ENCODE data around the gene HOXA13. TPM values are rescaled to one million over a fixed set of nuclear protein-coding genes. Genes with fewer than 3 reads are reported as not detected.

The HOXA13 gene
- total RNA-seq, 2 donors from 2014 or later = not detected

DNA sequence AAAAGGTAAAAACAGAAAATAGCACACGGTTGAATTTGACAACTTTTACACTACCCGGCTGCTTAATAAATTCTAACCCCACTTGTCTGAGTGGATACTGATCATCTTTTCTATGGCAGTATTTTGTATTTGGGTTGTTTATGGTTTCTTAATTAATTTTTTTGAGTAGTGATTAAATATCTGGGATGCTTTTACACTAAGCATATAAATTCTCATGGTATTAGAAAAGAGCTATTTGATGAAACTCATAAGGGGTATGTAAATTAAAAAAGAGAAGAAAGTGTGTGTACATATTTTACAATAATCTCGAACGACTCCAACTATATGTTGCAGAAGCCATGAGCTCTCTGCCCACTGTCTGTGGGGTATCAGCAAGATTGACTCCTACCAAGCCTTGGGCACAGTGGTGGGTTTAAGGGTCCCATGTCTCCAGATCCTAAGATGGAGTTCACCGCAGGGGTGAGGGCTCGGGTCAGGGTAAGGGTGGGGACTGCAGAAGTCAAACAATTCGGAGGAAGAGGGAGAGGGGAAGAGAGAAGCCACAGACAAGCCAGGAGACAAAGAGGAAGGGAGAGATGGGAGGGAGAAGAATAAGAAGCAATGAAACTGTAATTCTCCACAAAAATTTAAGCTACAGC lies 7.6 kb upstream of the HOXA13 start:
- Mint-ChIP-seq H3K27me3 (ENCODE audit: insufficient read depth) (peaks cover 100% of the 10 kb centered on the region), H3K9me3 (no peaks in the 10 kb centered on the region), H3K27ac (no peak overlapping the region), H3K36me3 (ENCODE audit: low read depth) (no peaks in the 10 kb centered on the region), H3K4me3 (no peak overlapping the region), H3K4me1 (peaks cover 10% of the 10 kb centered on the region)
- 34 to 53% methylated on average over 3 to 7 of the region's 7 CpGs for WGBS, 2 experiments (ENCODE audit: insufficient coverage in 1 of 2, insufficient read length in 1 of 2)
- no peaks in the 10 kb centered on the region for H3K36me3 ChIP-seq (ENCODE audit: control insufficient read depth, insufficient read depth, low read length)
- DNase-seq = no peak
- H3K27ac ChIP-seq (ENCODE audit: low read depth, low read length) = no peak overlapping the region
- peaks cover 4% of the 10 kb centered on the region for H3K4me1 ChIP-seq (ENCODE audit: control insufficient read depth, insufficient read depth, low read length)
- H3K27me3 ChIP-seq (ENCODE audit: control insufficient read depth, insufficient read depth, low read length, poor library complexity, severe bottlenecking) = peaks cover 100% of the 10 kb centered on the region
- TF ChIP-seq, protein P1, sequence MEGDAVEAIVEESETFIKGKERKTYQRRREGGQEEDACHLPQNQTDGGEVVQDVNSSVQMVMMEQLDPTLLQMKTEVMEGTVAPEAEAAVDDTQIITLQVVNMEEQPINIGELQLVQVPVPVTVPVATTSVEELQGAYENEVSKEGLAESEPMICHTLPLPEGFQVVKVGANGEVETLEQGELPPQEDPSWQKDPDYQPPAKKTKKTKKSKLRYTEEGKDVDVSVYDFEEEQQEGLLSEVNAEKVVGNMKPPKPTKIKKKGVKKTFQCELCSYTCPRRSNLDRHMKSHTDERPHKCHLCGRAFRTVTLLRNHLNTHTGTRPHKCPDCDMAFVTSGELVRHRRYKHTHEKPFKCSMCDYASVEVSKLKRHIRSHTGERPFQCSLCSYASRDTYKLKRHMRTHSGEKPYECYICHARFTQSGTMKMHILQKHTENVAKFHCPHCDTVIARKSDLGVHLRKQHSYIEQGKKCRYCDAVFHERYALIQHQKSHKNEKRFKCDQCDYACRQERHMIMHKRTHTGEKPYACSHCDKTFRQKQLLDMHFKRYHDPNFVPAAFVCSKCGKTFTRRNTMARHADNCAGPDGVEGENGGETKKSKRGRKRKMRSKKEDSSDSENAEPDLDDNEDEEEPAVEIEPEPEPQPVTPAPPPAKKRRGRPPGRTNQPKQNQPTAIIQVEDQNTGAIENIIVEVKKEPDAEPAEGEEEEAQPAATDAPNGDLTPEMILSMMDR (conservative IDR thresholded peaks at IDR 0.05) = no peak
- H3K9me3 ChIP-seq (ENCODE audit: control insufficient read depth, low read length) = no peaks in the 10 kb centered on the region
- H3K9ac ChIP-seq (ENCODE audit: extremely low read depth, low read length, poor library complexity, severe bottlenecking) = no peak overlapping the region
- no peak overlapping the region for H3K4me3 ChIP-seq (ENCODE audit: low read length)

DNA sequence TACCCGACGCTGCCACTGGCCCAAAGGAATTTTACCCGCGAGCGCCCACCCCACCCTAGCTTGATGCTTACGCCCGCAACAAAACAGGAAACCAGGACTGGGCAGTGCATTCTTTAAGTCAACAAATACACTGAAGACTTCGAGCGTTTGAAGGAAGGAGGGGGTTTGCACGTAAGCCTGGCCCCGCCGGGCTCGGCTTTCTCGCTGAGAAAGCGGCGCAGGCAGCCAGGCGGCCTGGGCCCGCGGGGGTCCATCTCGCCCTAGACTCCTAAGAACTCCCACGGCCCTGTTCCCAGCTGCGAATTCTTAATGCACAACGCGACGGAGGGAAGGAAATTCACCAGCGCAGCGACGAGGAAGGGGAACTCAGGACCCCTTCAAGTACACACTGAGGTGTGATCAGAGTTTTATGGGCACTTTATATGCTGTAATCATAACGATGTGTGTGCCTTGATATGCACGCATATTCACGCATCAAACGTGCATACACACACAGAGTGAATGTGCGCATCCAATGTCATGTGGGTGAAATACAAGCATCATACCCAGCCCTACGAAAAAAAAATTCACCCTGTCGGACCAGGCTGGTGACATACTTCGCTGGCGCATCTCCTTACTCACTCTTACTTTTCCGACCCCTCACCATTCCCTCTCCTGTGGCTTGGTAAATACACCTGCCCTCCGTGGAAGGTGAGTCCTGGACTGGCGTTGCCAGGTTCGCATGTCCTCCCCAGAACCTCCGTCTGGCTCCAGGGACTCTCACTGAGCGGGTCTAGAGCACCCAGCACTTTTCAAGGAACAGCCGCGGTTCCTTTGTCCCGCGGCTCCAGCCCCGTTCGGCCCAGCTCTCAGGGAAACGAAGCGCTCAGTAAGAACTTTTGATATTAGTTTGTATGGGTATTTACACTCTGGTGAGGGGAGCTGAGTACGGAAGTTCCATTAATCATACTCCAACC lies 5.7 kb upstream of the HOXA13 start:
- Histone ChIP-seq H3K9ac (ENCODE audit: extremely low read depth, low read length, poor library complexity, severe bottlenecking) (no peak overlapping the region), H3K27ac (ENCODE audit: low read depth, low read length) (no peak overlapping the region), H3K9me3 (ENCODE audit: control insufficient read depth, low read length) (no peaks in the 10 kb centered on the region), H3K27me3 (ENCODE audit: control insufficient read depth, insufficient read depth, low read length, poor library complexity, severe bottlenecking) (peaks cover 100% of the 10 kb centered on the region), H3K4me1 (ENCODE audit: control insufficient read depth, insufficient read depth, low read length) (peaks cover 4% of the 10 kb centered on the region), H3K36me3 (ENCODE audit: control insufficient read depth, insufficient read depth, low read length) (no peaks in the 10 kb centered on the region), H3K4me3 (ENCODE audit: low read length) (peak overlapping the region; percentile 1)
- H3K36me3 Mint-ChIP-seq (ENCODE audit: low read depth) = no peaks in the 10 kb centered on the region
- DNase-seq = peak; percentile 68
- no peaks in the 10 kb centered on the region for H3K9me3 Mint-ChIP-seq
- H3K27me3 Mint-ChIP-seq (ENCODE audit: insufficient read depth) = peaks cover 100% of the 10 kb centered on the region
- H3K4me1 Mint-ChIP-seq = peaks cover 12% of the 10 kb centered on the region
- H3K27ac Mint-ChIP-seq = no peak overlapping the region
- TF ChIP-seq, protein P1 (conservative IDR thresholded peaks at IDR 0.05) = no peak
- H3K4me3 Mint-ChIP-seq = peak overlapping the region; percentile 30
- 1 to 3% methylated on average over 28 to 52 of the region's 52 CpGs for WGBS, 2 experiments (ENCODE audit: insufficient coverage in 1 of 2, insufficient read length in 1 of 2)

DNA sequence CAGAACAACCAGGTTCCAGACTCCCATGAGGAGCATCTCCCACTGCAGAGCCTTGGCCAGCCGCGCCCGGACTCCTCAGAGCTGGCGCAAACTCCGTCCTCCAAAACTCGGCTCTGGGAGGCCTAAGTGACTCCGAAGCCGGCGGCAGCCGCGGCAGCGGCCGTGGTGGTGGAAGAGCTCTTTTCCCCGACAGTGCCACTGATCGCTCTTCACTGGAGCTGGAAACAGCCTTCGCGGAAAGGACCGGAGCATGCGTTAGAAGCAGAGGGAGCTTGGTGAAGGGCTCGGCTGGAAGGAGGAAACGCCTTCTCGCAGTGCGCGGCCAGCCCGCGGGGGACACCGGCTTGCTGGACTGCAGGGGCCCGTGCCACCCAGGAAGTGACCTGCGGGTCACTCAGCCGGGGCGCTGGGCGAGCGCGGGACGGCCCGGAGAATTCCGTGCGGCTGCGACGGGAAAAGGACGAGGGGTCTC lies 5.0 kb upstream of the HOXA13 start:
- Histone ChIP-seq H3K9me3 (ENCODE audit: control insufficient read depth, low read length) (no peaks in the 10 kb centered on the region), H3K4me3 (ENCODE audit: low read length) (peak overlapping the region; percentile 1), H3K9ac (ENCODE audit: extremely low read depth, low read length, poor library complexity, severe bottlenecking) (no peak overlapping the region), H3K27ac (ENCODE audit: low read depth, low read length) (no peak overlapping the region), H3K4me1 (ENCODE audit: control insufficient read depth, insufficient read depth, low read length) (peaks cover 4% of the 10 kb centered on the region), H3K27me3 (ENCODE audit: control insufficient read depth, insufficient read depth, low read length, poor library complexity, severe bottlenecking) (peaks cover 100% of the 10 kb centered on the region), H3K36me3 (ENCODE audit: control insufficient read depth, insufficient read depth, low read length) (no peaks in the 10 kb centered on the region)
- Mint-ChIP-seq H3K27me3 (ENCODE audit: insufficient read depth) (peaks cover 98% of the 10 kb centered on the region), H3K4me3 (peak overlapping the region; percentile 30), H3K36me3 (ENCODE audit: low read depth) (no peaks in the 10 kb centered on the region), H3K4me1 (peaks cover 13% of the 10 kb centered on the region), H3K9me3 (no peaks in the 10 kb centered on the region), H3K27ac (no peak overlapping the region)
- TF ChIP-seq, protein P1 (conservative IDR thresholded peaks at IDR 0.05) = no peak
- WGBS, 2 experiments (ENCODE audit: insufficient coverage in 1 of 2, insufficient read length in 1 of 2) = 0 to 4% methylated on average over 12 to 41 of the region's 41 CpGs
- DNase-seq = peak; percentile 77

Data from endodermal cell (in vitro differentiated cells).